IMR-90 (cell line): Measurements from ENCODE around the gene KCNQ2.

Source experiments
- BHLHE40 ChIP-seq: fragments of 150-350 bp; IDR thresholded peaks from 2 replicates; pipeline ENCODE4 v1.6.1; 2016; ENCODE audit warnings: mild to moderate bottlenecking, low read depth, low read length
- CEBPB ChIP-seq: IDR thresholded peaks from 2 replicates; pipeline ENCODE4 v1.6.1; 2012; ENCODE audit warnings: low read depth, low read length, improper control_type of control experiment
- CHD1 ChIP-seq: IDR thresholded peaks from 2 replicates; pipeline ENCODE4 v1.6.1; 2012; ENCODE audit warnings: low read depth, low read length, improper control_type of control experiment
- MAFK ChIP-seq: IDR thresholded peaks from 2 replicates; pipeline ENCODE4 v1.6.1; 2012; ENCODE audit warnings: low read depth, low read length, improper control_type of control experiment
- MAZ ChIP-seq: IDR thresholded peaks from 2 replicates; pipeline ENCODE4 v1.6.1; 2012; ENCODE audit warnings: low read depth, mild to moderate bottlenecking, low read length, improper control_type of control experiment, moderate library complexity, borderline replicate concordance
- MXI1 ChIP-seq: IDR thresholded peaks from 2 replicates; pipeline ENCODE4 v1.6.1; 2012; ENCODE audit warnings: low read depth, mild to moderate bottlenecking, low read length, moderate library complexity, borderline replicate concordance
- POLR2A ChIP-seq: IDR thresholded peaks from 2 replicates; pipeline ENCODE4 v1.6.1; 2012; ENCODE audit warnings: mild to moderate bottlenecking, low read depth, low read length
- RCOR1 ChIP-seq: IDR thresholded peaks from 2 replicates; pipeline ENCODE4 v1.6.1; 2012; ENCODE audit warnings: mild to moderate bottlenecking, low read length, improper control_type of control experiment; ENCODE audit not compliant: insufficient replicate concordance
- SMC3 ChIP-seq: fragments of 150-350 bp; IDR thresholded peaks from 2 replicates; pipeline ENCODE4 v1.6.1; 2016; ENCODE audit warnings: low read depth, mild to moderate bottlenecking, antibody characterized with exemption, low read length, moderate library complexity
- USF2 ChIP-seq: fragments of 150-350 bp; IDR thresholded peaks from 2 replicates; pipeline ENCODE4 v1.6.1; 2017; ENCODE audit warnings: mild to moderate bottlenecking, antibody characterized with exemption, low read length, low read depth
- TF ChIP-seq, protein P1 (sequence below): conservative IDR thresholded peaks from 2 replicates; pipeline ENCODE4 v1.5.1; 2012; ENCODE audit warnings: mild to moderate bottlenecking, low read depth, low read length, improper control_type of control experiment

GRCh38 chr20:63483834-63484233, 11.4 kb upstream of the KCNQ2 start:
- TF ChIP-seq, protein P1, sequence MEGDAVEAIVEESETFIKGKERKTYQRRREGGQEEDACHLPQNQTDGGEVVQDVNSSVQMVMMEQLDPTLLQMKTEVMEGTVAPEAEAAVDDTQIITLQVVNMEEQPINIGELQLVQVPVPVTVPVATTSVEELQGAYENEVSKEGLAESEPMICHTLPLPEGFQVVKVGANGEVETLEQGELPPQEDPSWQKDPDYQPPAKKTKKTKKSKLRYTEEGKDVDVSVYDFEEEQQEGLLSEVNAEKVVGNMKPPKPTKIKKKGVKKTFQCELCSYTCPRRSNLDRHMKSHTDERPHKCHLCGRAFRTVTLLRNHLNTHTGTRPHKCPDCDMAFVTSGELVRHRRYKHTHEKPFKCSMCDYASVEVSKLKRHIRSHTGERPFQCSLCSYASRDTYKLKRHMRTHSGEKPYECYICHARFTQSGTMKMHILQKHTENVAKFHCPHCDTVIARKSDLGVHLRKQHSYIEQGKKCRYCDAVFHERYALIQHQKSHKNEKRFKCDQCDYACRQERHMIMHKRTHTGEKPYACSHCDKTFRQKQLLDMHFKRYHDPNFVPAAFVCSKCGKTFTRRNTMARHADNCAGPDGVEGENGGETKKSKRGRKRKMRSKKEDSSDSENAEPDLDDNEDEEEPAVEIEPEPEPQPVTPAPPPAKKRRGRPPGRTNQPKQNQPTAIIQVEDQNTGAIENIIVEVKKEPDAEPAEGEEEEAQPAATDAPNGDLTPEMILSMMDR: no peak
- no peak for TF ChIP-seq RCOR1
- no peak for TF ChIP-seq MAZ
- no peak for TF ChIP-seq POLR2A
- TF ChIP-seq MAFK: no peak
- no peak for TF ChIP-seq CHD1
- TF ChIP-seq SMC3: no peak
- TF ChIP-seq USF2: no peak
- no peak for TF ChIP-seq MXI1
- TF ChIP-seq CEBPB: no peak
- TF ChIP-seq BHLHE40: no peak
